Activated naive CD8-positive, alpha-beta T cell (primary cell): ENCODE data around the gene PSMD6.

Experiments
- H3K27ac Mint-ChIP-seq: one replicate; pipeline ENCODE4 v1.8.0; 2021; ENCODE audit warnings: mixed read lengths
- H3K27me3 Mint-ChIP-seq: one replicate; pipeline ENCODE4 v1.8.0; 2021; ENCODE audit warnings: mixed read lengths
- H3K36me3 Mint-ChIP-seq: one replicate; pipeline ENCODE4 v1.8.0; 2021; ENCODE audit warnings: mixed read lengths
- H3K4me1 Mint-ChIP-seq: one replicate; pipeline ENCODE4 v1.8.0; 2021; ENCODE audit warnings: low read depth, mixed read lengths
- H3K4me3 Mint-ChIP-seq: one replicate; pipeline ENCODE4 v1.8.0; 2021; ENCODE audit warnings: mild to moderate bottlenecking, mixed read lengths
- H3K9me3 Mint-ChIP-seq: one replicate; pipeline ENCODE4 v1.8.0; 2021; ENCODE audit warnings: low read depth, mixed read lengths

The PSMD6 gene

GRCh38 chr3:64023187-64023860 is at the start of gene PSMD6:
Gene PSMD6 (minus strand): TSS chr3:64023494. CDS start chr3:64023419, 75 bp downstream.
- peaks cover 36% of the 10 kb centered on the region for H3K4me1 Mint-ChIP-seq
- peaks cover 11% of the 10 kb centered on the region for H3K27me3 Mint-ChIP-seq
- H3K9me3 Mint-ChIP-seq, result no peaks in the 10 kb centered on the region

DNA sequence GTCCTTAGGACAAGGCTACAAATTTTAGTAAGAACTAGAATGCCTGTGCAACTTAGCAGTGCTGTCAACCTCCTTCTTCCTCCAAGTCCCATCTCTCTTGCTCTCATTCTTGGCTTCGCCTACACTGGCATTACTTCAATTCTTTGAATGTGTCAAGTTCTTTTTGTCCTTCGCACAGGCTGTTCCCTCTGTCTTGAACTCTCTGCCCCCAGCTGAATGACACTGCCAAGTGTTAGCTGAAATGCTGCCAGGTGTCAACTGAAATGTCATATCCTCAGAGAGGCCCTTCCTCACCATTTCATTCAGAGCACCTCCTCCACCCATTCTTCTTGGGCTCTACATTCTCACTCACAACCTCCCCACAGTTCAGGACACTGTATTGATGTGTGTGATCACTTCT is 48.8 kb upstream of the PSMD6 start:
- no peaks in the 10 kb centered on the region for H3K4me1 Mint-ChIP-seq
- H3K27me3 Mint-ChIP-seq, result peaks cover 28% of the 10 kb centered on the region
- no peaks in the 10 kb centered on the region for H3K9me3 Mint-ChIP-seq
- no peaks in the 10 kb centered on the region for H3K36me3 Mint-ChIP-seq
- no peak overlapping the region for H3K4me3 Mint-ChIP-seq
- H3K27ac Mint-ChIP-seq, result no peak overlapping the region

More at GRCh38 chr3:64023187-64023860, at the start of gene PSMD6:
- peaks cover 8% of the 10 kb centered on the region for H3K36me3 Mint-ChIP-seq
- H3K4me3 Mint-ChIP-seq, result peak within 1 kb of the TSS; percentile 90
- H3K27ac Mint-ChIP-seq, result peak within 1 kb of the TSS; percentile 94

DNA sequence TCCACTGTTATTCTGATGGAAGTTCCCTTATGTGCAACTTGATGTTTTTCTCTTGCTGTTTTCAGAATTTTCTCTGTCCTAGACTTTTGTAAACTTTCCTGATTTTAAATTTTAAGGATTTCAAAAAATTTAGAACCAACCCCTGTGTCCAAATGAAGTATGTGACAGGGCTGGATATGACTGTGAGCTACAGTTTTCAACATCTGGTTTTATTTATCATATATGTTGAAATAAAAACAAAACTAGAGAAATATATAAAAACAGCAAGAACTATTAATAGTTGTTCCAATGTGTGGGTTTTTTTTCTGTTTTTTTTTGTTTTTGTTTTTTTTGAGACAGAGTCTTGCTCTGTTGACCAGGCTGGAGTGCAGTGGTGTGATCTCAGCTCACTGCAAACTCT is 47.4 kb upstream of the PSMD6 start:
- no peaks in the 10 kb centered on the region for H3K9me3 Mint-ChIP-seq
- no peak overlapping the region for H3K4me3 Mint-ChIP-seq
- no peak overlapping the region for H3K27ac Mint-ChIP-seq
- H3K4me1 Mint-ChIP-seq, result no peaks in the 10 kb centered on the region
- no peaks in the 10 kb centered on the region for H3K36me3 Mint-ChIP-seq
- peaks cover 27% of the 10 kb centered on the region for H3K27me3 Mint-ChIP-seq

DNA sequence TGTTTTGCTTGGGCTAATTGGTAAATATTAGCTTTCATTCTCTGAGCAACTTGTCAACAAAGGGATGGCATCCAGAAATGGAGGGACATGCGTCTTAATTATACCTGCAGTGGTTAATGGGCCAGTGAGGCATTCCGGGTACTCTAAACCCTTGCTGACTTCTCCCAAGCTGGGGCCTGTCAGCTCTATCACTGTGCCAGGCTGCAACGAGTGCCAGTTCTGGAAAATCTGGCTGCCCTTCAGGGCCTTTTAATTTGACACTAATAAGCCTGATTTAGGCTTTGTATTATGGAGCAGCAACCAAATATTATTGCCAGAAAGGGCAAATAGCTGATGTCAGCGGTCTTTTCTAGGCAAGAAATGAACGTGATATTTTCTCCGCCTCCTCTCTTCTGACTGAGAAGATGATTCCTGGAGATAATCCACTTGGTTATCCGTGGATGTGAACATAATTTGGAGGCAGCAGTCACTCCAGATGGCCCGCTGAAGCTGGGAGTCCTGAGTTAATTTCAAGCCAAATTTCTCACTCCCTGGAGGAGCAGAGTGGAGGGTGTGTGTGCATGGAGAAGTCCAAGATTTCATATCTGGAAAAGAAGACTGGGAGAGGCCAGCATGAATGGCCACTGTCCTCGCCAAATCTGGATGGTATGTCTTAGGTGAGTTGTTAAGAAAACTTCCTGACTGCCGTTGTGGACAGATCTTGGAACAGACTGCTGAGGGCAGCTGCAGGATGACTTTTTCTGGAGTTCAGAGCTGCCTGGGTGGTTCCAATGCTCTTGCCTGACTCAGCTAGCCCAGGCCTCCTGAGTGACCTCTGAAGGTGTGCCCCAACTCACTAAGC is 44.4 kb upstream of the PSMD6 start:
- Mint-ChIP-seq H3K27ac (no peak overlapping the region), H3K4me1 (no peaks in the 10 kb centered on the region), H3K4me3 (no peak overlapping the region), H3K27me3 (peaks cover 24% of the 10 kb centered on the region), H3K36me3 (no peaks in the 10 kb centered on the region), H3K9me3 (no peaks in the 10 kb centered on the region)

DNA sequence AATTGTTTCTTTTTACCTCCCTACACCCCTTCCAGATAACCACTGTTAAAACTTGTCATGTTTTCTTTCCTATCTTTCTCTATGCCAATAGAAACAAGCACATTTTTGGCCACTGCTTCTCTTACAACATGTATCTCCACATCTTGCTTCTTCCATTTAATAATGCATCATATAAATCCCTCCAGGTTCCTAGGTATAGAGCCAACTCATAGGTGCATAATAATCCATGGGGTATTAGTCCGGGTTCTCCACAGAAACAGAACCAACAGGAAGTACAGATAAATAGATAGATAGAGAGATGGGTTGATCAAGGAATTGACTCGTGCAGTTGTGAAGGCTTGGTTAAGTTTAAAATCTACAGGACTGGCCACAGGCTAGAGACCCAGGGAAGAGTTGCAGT is 41.5 kb upstream of the PSMD6 start:
- Mint-ChIP-seq H3K27ac (no peak overlapping the region), H3K36me3 (no peaks in the 10 kb centered on the region), H3K4me1 (no peaks in the 10 kb centered on the region), H3K9me3 (no peaks in the 10 kb centered on the region), H3K27me3 (peaks cover 14% of the 10 kb centered on the region), H3K4me3 (no peak overlapping the region)

GRCh38 chr3:64063983-64064438 is 40.7 kb upstream of the PSMD6 start:
- H3K27me3 Mint-ChIP-seq, result peaks cover 14% of the 10 kb centered on the region
- H3K27ac Mint-ChIP-seq, result no peak overlapping the region
- no peaks in the 10 kb centered on the region for H3K4me1 Mint-ChIP-seq
- H3K36me3 Mint-ChIP-seq, result no peaks in the 10 kb centered on the region
- H3K9me3 Mint-ChIP-seq, result no peaks in the 10 kb centered on the region
- no peak overlapping the region for H3K4me3 Mint-ChIP-seq

DNA sequence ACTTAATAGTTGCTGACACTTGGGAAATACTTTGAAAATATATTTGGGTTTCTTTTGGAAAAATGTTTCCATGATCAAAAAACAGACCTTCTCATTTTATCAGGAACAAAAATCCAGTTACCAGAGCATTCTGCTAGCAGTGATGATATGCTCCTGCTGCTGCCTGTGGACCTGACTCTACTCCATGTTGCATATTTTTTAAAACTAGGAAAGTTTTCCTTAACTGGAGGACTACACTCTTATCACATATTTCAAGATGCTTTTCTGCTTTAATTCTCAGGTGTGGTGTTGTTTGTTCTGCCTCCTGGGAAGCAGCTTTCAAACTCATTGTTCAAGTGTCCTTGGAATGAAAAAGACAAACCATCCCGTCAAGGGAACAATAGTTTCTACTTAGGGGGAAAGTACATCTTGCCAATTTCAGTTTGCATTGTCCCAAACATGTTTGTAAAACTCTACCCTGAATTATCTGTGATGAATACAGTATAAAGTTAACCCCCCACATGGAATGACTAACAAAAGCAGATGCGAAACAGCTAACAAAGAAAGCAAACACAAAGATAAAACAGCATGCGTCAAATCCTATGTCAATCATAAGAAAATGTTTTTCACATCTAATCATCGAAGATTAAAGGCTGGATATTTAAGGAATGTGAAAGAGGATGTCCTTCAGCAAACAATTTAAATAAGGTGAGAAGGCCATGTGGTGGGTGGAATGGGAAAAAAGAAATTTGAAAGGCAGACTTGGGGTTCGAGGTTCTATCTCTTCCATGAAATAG is 40.1 kb upstream of the PSMD6 start:
- H3K9me3 Mint-ChIP-seq, result no peaks in the 10 kb centered on the region
- no peaks in the 10 kb centered on the region for H3K4me1 Mint-ChIP-seq

GRCh38 chr3:64061628-64062027 is 38.3 kb upstream of the PSMD6 start:
- peaks cover 13% of the 10 kb centered on the region for H3K27me3 Mint-ChIP-seq
- no peak overlapping the region for H3K4me3 Mint-ChIP-seq
- H3K27ac Mint-ChIP-seq, result no peak overlapping the region
- H3K9me3 Mint-ChIP-seq, result no peaks in the 10 kb centered on the region
- H3K4me1 Mint-ChIP-seq, result no peaks in the 10 kb centered on the region
- no peaks in the 10 kb centered on the region for H3K36me3 Mint-ChIP-seq

More for the DNA sequence above, 40.1 kb upstream of the PSMD6 start:
- Mint-ChIP-seq H3K27me3 (peaks cover 14% of the 10 kb centered on the region), H3K27ac (no peak overlapping the region), H3K36me3 (no peaks in the 10 kb centered on the region), H3K4me3 (no peak overlapping the region)

DNA sequence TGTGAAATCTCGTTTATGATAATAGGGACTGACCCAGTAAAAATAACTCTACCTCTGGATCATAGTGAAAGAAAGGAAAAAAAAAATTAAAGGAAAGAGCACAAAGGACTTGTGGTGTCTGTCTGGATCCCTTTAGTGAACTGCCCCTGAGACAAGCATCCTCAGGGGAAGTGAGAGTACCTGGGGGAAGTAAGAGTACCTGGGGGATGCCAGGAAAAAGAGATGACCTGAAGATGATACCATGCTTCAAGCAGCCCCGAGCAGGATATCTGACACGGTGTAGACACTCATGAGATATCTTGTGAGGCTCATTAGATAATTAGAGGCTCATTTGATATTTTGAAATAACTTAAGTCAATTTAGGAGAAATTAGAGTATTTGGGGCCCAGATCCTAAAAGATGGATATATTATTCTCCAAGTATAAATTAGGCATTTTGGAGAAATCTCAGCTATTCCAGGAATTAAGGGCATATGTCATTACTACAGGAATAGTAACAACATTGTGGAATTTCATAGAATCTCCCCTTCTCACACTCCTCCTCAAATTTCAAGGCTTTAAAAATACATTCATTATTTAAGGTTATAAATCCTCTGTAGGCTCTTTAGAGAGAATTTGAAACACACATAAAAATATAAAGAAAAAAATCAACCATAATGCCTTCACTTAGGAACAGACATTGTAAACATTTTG is 36.3 kb upstream of the PSMD6 start:
- Mint-ChIP-seq H3K36me3 (no peaks in the 10 kb centered on the region), H3K27ac (no peak overlapping the region), H3K9me3 (no peaks in the 10 kb centered on the region), H3K27me3 (peaks cover 9% of the 10 kb centered on the region), H3K4me1 (no peaks in the 10 kb centered on the region), H3K4me3 (no peak overlapping the region)

DNA sequence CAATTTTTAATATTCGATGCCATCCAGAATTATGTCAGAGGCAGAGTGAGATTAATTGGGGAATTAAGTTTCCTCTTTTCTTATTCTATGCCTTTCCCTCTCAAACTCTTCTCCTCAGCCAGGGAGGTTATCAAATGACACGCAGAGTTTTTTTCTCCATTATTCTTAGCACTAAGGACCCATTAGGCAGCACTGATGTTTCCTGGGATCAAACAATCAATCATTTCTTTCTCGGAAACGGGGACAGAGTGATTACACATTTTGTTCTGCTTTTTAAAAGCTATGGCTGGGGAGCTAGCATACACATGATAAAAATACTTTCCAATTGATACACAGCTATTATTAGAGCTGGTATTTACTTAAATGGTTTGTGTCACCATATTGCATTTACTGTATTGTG is 35.3 kb upstream of the PSMD6 start:
- Mint-ChIP-seq H3K4me3 (no peak overlapping the region), H3K27ac (no peak overlapping the region), H3K4me1 (no peaks in the 10 kb centered on the region), H3K27me3 (peaks cover 9% of the 10 kb centered on the region), H3K9me3 (no peaks in the 10 kb centered on the region), H3K36me3 (no peaks in the 10 kb centered on the region)

DNA sequence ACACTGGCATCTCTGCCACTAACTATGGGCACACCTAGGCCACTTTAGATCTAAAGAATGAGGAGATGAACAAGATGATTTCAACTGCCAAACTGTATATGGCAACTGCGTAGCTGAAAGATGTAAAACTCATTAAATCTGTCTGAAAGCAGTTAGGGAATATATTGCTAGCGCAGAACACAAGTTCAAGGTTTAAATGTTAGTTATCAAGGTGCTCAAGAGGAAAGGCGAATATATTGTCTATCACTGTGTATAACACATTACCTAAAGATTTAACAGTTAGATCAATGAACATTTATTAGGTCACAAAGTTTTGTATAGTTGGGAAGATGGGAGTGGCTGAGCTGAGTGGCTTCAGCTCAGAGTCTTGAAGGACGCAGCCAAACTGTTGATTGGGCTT is 33.9 kb upstream of the PSMD6 start:
- Mint-ChIP-seq H3K36me3 (no peaks in the 10 kb centered on the region), H3K27me3 (peaks cover 9% of the 10 kb centered on the region), H3K4me3 (no peak overlapping the region), H3K4me1 (no peaks in the 10 kb centered on the region), H3K27ac (no peak overlapping the region), H3K9me3 (no peaks in the 10 kb centered on the region)

DNA sequence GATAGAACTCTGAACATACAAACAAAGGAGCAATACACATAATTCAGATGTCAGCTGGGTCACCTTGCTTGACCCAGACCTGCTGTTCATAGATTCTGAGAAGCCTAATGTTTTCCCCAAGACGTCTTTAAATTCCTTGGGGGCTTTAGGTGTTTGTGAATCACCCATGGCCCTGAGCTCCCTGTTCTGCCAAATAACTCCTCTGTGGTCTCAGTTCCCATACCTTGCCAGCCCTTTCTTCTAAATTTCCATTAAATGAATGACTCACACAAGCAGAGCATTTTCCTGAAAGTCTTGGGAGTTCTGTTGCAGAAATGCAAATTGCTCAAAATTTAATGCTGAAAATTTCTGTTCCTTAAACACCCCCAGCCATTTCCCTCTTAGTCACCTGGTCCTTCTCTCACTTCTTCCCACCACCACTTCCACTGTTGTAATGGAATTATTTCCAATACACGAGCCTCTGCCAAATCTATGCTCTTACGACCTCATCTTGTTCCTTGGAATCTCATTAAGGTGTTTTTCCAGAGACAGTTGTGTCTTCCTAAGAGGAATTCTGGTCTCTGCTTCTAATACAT is 33.4 kb upstream of the PSMD6 start:
- Mint-ChIP-seq H3K27ac (no peak overlapping the region), H3K27me3 (peaks cover 11% of the 10 kb centered on the region), H3K9me3 (no peaks in the 10 kb centered on the region), H3K4me3 (no peak overlapping the region), H3K4me1 (no peaks in the 10 kb centered on the region), H3K36me3 (no peaks in the 10 kb centered on the region)

- no peak overlapping the region for H3K27ac Mint-ChIP-seq
- no peaks in the 10 kb centered on the region for H3K9me3 Mint-ChIP-seq
- H3K4me1 Mint-ChIP-seq, result no peaks in the 10 kb centered on the region
- H3K27me3 Mint-ChIP-seq, result peaks cover 9% of the 10 kb centered on the region
- no peaks in the 10 kb centered on the region for H3K36me3 Mint-ChIP-seq
- H3K4me3 Mint-ChIP-seq, result no peak overlapping the region
Observed at GRCh38 chr3:64055076-64055475, 31.8 kb upstream of the PSMD6 start.

- H3K27ac Mint-ChIP-seq, result no peak overlapping the region
- H3K4me1 Mint-ChIP-seq, result no peaks in the 10 kb centered on the region
- no peaks in the 10 kb centered on the region for H3K36me3 Mint-ChIP-seq
- H3K9me3 Mint-ChIP-seq, result no peaks in the 10 kb centered on the region
- H3K27me3 Mint-ChIP-seq, result peaks cover 11% of the 10 kb centered on the region
- H3K4me3 Mint-ChIP-seq, result no peak overlapping the region
Observed at GRCh38 chr3:64054488-64054887, 31.2 kb upstream of the PSMD6 start.
